ENCODE measurements around the gene BTN2A1. TPM values are rescaled to one million over a fixed set of nuclear protein-coding genes. Genes with fewer than 3 reads are reported as not detected.

Gene BTN2A1
- total RNA-seq, 1 experiment from 2014 or later, result 11.2 TPM

DNA sequence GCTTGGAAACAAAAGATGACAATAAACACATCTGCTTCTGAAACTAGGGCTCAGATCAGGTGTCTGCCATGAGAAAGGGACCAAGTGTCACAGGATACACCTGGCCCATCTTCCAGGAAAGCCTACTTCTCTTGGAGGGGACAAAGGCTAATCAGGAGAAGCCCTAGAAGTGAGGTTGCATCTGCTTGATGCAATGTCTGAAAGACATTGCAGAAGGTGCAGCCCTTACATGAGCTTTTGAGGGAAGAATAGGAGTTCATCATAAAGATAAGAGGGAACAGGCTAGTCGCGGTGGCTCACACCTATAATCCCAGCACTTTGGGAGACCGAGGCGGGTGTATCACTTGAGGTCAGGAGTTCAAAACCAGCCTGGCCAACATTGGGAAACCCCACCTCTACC is 39.9 kb downstream of the BTN2A1 start:
- Histone ChIP-seq H3K4me1 (ENCODE audit: control insufficient read depth in 1 of 2, insufficient read depth in 2 of 2, low read length in 2 of 2) (peaks cover 0 to 3% of the 10 kb centered on the region in 2 experiments; a peak in 1 of 4 replicates), H3K4me3 (replicated peaks in 1 of 2; ENCODE audit: low read depth in 1 of 2, low read length in 2 of 2) (no peak overlapping the region), H3K27ac (ENCODE audit: low read depth, low read length) (no peak overlapping the region), H2AFZ (ENCODE audit: low read depth, low read length, poor library complexity, severe bottlenecking) (no peak overlapping the region), H3K36me3 (ENCODE audit: control insufficient read depth in 1 of 2, insufficient read depth in 2 of 2, low read length in 2 of 2) (no peaks in the 10 kb centered on the region), H3K9me2 (ENCODE audit: insufficient read depth) (no peaks in the 10 kb centered on the region), H3K79me2 (ENCODE audit: insufficient read depth, low read length) (no peaks in the 10 kb centered on the region), H4K20me1 (ENCODE audit: insufficient read depth) (no peaks in the 10 kb centered on the region), H3K4me2 (ENCODE audit: low read length) (no peak overlapping the region), H3K9ac (ENCODE audit: low read length) (no peak overlapping the region), H3K9me3 (ENCODE audit: control insufficient read depth in 1 of 2, insufficient read depth in 1 of 2, low read depth in 1 of 2, low read length in 2 of 2) (no peaks in the 10 kb centered on the region), H3K27me3 (ENCODE audit: insufficient read depth, low read length) (no peaks in the 10 kb centered on the region)
- CTCF ChIA-PET, result no interaction called here
- RAD21 ChIA-PET (ENCODE audit: low non-redundant PET in 1 of 2, low total read pairs in 2 of 2, uncharacterized antibody in 2 of 2, unreplicated experiment in 2 of 2), result no interaction called here
- TF ChIP-seq MAX (IDR thresholded peaks at IDR 0.05) (no peak), SP1 (IDR thresholded peaks at IDR 0.05; ENCODE audit: low read depth) (no peak), EZH2 (IDR thresholded peaks at IDR 0.05) (no peak), TCF7L2 (IDR thresholded peaks at IDR 0.05; ENCODE audit: borderline replicate concordance, extremely low read depth, insufficient read depth, insufficient read length) (no peak), ATF3 (IDR thresholded peaks at IDR 0.05) (no peak), ZBTB33 (IDR thresholded peaks at IDR 0.05; ENCODE audit: extremely low read depth, insufficient replicate concordance, low read length) (no peak), CTCF (IDR thresholded peaks at IDR 0.05 in 2 of 3, conservative IDR thresholded peaks at IDR 0.05 in 1 of 3; ENCODE audit: borderline replicate concordance in 1 of 3, insufficient read depth in 1 of 3, low read depth in 2 of 3, low read length in 2 of 3) (no peak), ELF1 (IDR thresholded peaks at IDR 0.05; ENCODE audit: borderline replicate concordance, low read depth) (no peak), ZNF274 (IDR thresholded peaks at IDR 0.05; ENCODE audit: low read depth, low read length) (no peak), RAD21 (IDR thresholded peaks at IDR 0.05; ENCODE audit: low read depth) (no peak), EGR1 (IDR thresholded peaks at IDR 0.05; ENCODE audit: low read depth) (no peak), SIN3A (IDR thresholded peaks at IDR 0.05; ENCODE audit: low read depth) (no peak), SRF (IDR thresholded peaks at IDR 0.05; ENCODE audit: low read depth) (no peak), CEBPB (IDR thresholded peaks at IDR 0.05; ENCODE audit: low read depth) (no peak), POLR2A (IDR thresholded peaks at IDR 0.05; ENCODE audit: borderline replicate concordance, extremely low read depth, insufficient read depth, insufficient read length) (no peak), POLR2AphosphoS5 (IDR thresholded peaks at IDR 0.05; ENCODE audit: low read depth, low read length) (no peak), ZFX (IDR thresholded peaks at IDR 0.05) (no peak)
- TF ChIP-seq, protein P1, sequence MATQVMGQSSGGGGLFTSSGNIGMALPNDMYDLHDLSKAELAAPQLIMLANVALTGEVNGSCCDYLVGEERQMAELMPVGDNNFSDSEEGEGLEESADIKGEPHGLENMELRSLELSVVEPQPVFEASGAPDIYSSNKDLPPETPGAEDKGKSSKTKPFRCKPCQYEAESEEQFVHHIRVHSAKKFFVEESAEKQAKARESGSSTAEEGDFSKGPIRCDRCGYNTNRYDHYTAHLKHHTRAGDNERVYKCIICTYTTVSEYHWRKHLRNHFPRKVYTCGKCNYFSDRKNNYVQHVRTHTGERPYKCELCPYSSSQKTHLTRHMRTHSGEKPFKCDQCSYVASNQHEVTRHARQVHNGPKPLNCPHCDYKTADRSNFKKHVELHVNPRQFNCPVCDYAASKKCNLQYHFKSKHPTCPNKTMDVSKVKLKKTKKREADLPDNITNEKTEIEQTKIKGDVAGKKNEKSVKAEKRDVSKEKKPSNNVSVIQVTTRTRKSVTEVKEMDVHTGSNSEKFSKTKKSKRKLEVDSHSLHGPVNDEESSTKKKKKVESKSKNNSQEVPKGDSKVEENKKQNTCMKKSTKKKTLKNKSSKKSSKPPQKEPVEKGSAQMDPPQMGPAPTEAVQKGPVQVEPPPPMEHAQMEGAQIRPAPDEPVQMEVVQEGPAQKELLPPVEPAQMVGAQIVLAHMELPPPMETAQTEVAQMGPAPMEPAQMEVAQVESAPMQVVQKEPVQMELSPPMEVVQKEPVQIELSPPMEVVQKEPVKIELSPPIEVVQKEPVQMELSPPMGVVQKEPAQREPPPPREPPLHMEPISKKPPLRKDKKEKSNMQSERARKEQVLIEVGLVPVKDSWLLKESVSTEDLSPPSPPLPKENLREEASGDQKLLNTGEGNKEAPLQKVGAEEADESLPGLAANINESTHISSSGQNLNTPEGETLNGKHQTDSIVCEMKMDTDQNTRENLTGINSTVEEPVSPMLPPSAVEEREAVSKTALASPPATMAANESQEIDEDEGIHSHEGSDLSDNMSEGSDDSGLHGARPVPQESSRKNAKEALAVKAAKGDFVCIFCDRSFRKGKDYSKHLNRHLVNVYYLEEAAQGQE (IDR thresholded peaks at IDR 0.05; ENCODE audit: low read depth), result no peak
- intact Hi-C loops (cut with micrococcal nuclease), result no loop called here
- ATAC-seq (no peak), DNase-seq (ENCODE audit: low read depth, low spot score) (no peak)
- BruUV-seq (replicated peaks), result no TSS peak
- POLR2A ChIA-PET, result no interaction called here
